IPS-NIHi11 (cell line): ENCODE data around the gene MAPT.
A peak's percentile ranks its signal among the peaks of the same experiment; 100 is the strongest.
"Not testable (repeated sequence)": the region's sequence is repeated elsewhere in the genome, so short reads cannot be mapped to it uniquely, and the experiment has no call there.

ENCODE experiments used
- DNase-seq: peaks from one replicate; pipeline ENCODE4 v3.0.0; 2012; ENCODE audit warnings: mixed read lengths, low spot score

The MAPT gene

GRCh38 chr17:45953561-45953960, 59.2 kb downstream of the MAPT start:
- no peak for DNase-seq

DNA sequence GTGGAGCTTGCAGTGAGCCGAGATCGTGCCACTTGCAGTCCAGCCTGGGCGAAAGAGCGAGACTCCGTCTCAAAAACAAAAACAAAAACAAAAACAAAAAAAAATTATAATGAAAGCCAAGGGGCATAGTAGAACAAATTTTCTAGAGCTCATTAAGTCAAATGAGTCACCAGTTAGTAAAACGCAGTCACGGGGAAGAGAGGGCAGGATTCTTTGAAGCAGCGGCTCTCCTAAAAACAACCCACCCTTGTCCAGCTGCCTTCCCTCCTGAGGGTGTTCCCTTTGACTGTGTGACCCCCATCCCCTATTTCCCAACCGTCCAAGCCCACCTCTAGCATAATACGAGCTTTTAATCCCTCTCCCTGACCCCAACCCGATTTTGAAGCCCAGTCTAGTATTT, 60.6 kb downstream of the MAPT start:
- no peak for DNase-seq

DNA sequence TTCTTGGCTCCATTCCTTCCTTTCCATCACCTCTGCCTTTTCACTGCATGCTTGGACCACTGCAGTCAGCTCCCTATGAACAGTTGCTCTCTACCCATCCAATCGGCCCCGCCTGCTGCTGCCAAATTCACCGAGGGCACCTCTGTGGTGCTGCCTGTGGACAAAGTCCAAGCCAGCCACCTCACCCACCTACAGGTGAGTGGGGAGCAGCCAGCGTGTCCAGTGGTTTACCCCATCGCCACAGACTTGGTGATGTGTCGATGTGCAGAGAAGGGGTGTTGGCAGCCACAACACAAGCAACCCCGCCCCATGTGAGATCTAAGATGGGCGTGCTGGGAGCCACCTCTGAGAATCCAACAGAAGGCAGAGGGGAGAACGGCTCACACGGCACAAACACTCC, 61.0 kb downstream of the MAPT start:
- DNase-seq: no peak

DNA sequence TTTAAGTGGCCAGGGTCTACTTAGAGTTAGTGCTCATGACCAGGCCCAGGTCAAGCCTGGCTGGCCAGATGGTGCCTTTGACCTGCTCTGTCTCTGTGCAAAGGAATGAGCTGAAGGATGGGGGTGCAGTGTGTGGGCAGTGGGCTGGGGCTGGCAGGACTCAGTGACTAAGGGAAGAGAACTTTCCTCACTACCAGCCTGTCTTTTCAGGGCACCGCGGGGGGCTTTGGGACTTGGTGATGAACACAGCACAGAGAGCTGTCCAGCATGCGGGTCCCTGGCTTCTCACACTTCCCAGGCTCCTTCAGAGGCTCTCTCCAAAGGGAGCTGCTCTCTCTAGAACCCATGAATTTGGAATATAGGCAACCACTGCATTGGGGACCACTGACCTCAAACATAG, 61.7 kb downstream of the MAPT start:
- DNase-seq: no peak

DNA sequence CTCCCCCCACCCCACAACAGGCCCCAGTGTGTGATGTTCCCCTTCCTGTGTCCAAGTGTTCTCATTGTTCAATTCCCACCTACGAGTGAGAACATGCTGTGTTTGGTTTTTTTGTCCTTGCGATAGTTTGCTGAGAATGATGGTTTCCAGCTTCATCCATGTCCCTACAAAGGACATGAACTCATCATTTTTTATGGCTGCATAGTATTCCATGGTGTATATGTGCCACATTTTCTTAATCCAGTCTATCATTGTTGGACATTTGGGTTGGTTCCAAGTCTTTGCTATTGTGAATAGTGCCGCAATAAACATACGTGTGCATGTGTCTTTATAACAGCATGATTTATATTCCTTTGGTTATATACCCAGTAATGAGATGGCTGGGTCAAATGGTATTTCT, 62.4 kb downstream of the MAPT start:
- not testable (repeated sequence) for DNase-seq

- DNase-seq: no peak
Observed at GRCh38 chr17:45958307-45958706, 64.0 kb downstream of the MAPT start.

GRCh38 chr17:45958994-45959665, 64.8 kb downstream of the MAPT start:
- no peak for DNase-seq

DNA sequence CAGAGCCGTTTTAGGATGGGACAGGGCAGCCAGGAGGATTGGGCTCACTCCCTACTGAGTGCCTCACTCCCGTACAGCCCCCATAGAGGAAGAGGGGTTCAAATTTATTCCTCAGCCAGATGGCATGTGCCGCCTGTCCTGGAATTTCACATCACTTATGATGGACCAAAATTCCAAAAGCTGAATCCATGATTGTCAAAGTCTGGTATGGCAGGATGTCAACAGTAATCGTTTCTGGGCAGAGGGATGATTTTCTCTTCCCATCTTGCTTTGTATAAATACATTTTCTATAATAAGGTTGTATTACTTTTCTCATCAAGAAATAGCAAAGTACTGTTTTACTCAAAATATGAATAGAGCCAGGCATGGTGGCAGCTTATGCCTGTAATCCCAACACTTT, 66.0 kb downstream of the MAPT start:
- no peak for DNase-seq

GRCh38 chr17:45961206-45961605, 66.9 kb downstream of the MAPT start:
- DNase-seq: no peak

DNA sequence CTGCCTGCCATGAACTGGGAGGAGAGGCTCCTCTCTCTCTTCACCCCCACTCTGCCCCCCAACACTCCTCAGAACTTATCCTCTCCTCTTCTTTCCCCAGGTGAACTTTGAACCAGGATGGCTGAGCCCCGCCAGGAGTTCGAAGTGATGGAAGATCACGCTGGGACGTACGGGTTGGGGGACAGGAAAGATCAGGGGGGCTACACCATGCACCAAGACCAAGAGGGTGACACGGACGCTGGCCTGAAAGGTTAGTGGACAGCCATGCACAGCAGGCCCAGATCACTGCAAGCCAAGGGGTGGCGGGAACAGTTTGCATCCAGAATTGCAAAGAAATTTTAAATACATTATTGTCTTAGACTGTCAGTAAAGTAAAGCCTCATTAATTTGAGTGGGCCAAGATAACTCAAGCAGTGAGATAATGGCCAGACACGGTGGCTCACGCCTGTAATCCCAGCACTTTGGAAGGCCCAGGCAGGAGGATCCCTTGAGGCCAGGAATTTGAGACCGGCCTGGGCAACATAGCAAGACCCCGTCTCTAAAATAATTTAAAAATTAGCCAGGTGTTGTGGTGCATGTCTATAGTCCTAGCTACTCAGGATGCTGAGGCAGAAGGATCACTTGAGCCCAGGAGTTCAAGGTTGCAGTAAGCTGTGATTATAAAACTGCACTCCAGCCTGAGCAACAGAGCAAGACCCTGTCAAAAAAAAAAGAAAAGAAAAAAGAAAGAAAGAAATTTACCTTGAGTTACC, 68.0 kb downstream of the MAPT start:
- no peak for DNase-seq

DNA sequence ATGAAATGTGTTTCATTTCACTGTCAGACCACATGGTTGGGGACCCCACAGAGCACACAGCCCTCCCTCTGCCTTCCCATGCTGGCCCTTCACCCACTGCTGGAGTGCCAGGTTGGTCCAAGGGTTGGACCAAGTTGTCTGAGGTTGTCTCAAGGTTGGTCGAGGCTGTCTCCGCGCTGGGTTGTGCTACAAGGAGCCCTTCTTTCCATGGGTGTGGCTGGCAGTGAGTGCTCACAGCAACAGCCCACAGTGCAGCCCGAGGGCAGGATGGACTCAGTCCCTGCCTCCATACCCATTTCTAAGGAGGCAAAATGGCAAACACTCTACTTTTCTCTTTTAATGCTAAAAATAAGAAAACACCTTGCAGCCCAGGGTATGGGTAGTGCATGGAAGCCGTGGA, 68.9 kb downstream of the MAPT start:
- DNase-seq: no peak

GRCh38 chr17:45963889-45964288, 69.5 kb downstream of the MAPT start:
- no peak for DNase-seq

GRCh38 chr17:45964634-45965033, 70.3 kb downstream of the MAPT start:
- DNase-seq: no peak

- no peak for DNase-seq
Observed at GRCh38 chr17:45965812-45966211, 71.5 kb downstream of the MAPT start.

GRCh38 chr17:45966606-45967280, 72.4 kb downstream of the MAPT start:
- no peak for DNase-seq

DNA sequence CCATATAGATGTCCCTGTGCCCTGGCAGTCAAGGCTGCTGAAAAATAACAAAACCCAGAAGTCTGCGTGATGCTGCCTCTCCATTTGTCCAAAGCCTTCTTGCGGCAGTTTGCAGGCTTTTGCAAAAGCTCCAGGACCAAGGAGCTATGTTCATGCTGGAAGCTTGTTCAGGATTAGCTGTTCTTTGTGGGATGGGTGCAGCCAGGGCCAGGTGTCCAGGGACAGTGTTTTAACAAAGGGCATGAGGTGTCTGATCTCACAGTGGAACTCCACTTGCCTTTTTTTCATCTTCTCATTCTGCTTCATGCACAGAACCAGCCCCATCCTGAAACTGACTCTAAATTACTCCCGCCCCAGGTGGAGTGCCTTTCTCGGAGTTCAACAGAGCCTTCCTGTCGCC, 73.0 kb downstream of the MAPT start:
- no peak for DNase-seq

DNA sequence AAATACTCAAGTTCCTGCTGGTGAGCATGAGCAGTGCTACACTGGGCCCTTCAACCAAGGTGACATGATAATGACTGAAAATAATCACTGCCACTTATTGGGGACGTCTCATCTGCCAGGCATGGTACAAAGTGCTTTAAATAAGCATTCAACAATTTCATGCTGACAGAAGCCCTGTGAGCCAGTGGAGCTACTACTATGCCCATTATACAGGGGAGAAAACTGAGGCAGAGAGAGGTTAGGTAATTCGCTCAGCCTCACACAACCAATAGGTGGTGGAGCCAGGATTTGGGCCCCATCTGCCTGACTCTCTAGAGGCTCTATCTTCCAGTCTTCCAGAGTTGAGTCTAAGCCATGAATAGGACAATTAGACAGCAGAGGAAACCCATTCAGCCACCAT, 74.4 kb downstream of the MAPT start:
- no peak for DNase-seq

GRCh38 chr17:45969726-45970125, 75.4 kb downstream of the MAPT start:
- no peak for DNase-seq

GRCh38 chr17:45970659-45971058, 76.3 kb downstream of the MAPT start:
- no peak for DNase-seq

DNA sequence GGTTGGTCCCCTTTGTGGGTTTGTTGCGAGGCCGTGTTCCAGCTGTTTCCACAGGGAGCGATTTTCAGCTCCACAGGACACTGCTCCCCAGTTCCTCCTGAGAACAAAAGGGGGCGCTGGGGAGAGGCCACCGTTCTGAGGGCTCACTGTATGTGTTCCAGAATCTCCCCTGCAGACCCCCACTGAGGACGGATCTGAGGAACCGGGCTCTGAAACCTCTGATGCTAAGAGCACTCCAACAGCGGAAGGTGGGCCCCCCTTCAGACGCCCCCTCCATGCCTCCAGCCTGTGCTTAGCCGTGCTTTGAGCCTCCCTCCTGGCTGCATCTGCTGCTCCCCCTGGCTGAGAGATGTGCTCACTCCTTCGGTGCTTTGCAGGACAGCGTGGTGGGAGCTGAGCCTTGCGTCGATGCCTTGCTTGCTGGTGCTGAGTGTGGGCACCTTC, 77.4 kb downstream of the MAPT start:
- peak; percentile 77 for DNase-seq

DNA sequence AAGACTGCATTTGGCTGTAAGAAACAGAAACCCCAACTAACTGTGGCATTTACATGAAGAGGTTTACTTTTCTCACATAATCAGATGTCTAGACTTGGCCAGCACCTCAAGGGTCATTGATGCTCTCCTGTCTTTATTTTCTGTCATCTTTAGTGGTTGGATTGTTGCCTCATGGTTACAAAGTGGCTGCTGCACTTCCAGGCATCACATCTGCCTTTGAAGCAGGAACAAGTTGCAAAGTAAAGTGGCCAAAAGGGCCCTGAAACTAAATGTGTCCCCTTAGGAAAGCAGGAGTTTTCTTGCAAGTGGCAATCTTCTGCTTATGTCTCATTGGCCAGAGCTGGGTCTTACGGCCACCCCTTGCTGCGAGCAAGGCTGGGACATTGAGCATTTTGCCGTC, 78.2 kb downstream of the MAPT start:
- DNase-seq: no peak

GRCh38 chr17:45973099-45973780, 78.9 kb downstream of the MAPT start:
- DNase-seq: no peak
